ENCODE results near the gene SRGAP1.

Gene SRGAP1

GRCh38 chr12:64042911-64043310 lies 198.4 kb downstream of the SRGAP1 start:
- no peak for TF ChIP-seq CTCF (IDR thresholded peaks at IDR 0.05; ENCODE audit: insufficient read depth, missing control alignments)
- DNase-seq (ENCODE audit: insufficient read length, low spot score): no peak

GRCh38 chr12:64044191-64044590 lies 199.7 kb downstream of the SRGAP1 start:
- DNase-seq (ENCODE audit: insufficient read length, low spot score) (no peak), FAIRE-seq (no peak)
- no peak for TF ChIP-seq CTCF (IDR thresholded peaks at IDR 0.05; ENCODE audit: insufficient read depth, missing control alignments)

More at GRCh38 chr12:64042911-64043310, 198.4 kb downstream of the SRGAP1 start:
- FAIRE-seq: no peak

GRCh38 chr12:64051057-64051456 lies 206.6 kb downstream of the SRGAP1 start:
- TF ChIP-seq CTCF (IDR thresholded peaks at IDR 0.05; ENCODE audit: insufficient read depth, missing control alignments): no peak
- FAIRE-seq: no peak
- no peak for DNase-seq (ENCODE audit: insufficient read length, low spot score)

- FAIRE-seq (no peak), DNase-seq (ENCODE audit: insufficient read length, low spot score) (no peak)
- TF ChIP-seq CTCF (IDR thresholded peaks at IDR 0.05; ENCODE audit: insufficient read depth, missing control alignments): no peak
Measured at GRCh38 chr12:64053117-64053516, 208.6 kb downstream of the SRGAP1 start.

DNA sequence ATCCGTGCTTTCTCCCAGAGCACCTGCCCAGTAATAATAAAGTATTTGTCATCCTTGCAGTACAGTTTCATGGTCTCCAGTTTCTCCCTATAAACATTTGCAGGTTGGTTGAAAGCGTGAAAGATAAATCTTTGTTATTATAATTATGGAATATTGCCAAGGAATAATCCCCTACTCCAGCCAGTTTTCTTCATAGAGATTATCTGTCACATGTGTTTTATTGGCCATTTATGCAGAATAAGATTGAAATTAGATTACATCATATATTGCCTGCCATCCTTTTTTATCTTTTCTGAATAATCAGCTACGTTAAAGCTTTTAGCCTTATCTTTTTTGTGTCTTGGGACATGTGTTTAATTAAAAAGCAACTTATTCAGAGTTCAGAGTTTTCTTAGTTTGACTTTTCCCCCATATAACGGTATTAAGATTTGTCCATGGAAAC lies 209.6 kb downstream of the SRGAP1 start:
- DNase-seq (ENCODE audit: insufficient read length, low spot score) (no peak), FAIRE-seq (no peak)
- no peak for TF ChIP-seq CTCF (IDR thresholded peaks at IDR 0.05; ENCODE audit: insufficient read depth, missing control alignments)

- no peak for FAIRE-seq
- TF ChIP-seq CTCF (IDR thresholded peaks at IDR 0.05; ENCODE audit: insufficient read depth, missing control alignments): no peak
- DNase-seq (ENCODE audit: insufficient read length, low spot score): no peak
Measured at GRCh38 chr12:64056741-64057140, 212.2 kb downstream of the SRGAP1 start.

GRCh38 chr12:64057706-64058105 lies 213.2 kb downstream of the SRGAP1 start:
- FAIRE-seq: no peak
- no peak for DNase-seq (ENCODE audit: insufficient read length, low spot score)
- no peak for TF ChIP-seq CTCF (IDR thresholded peaks at IDR 0.05; ENCODE audit: insufficient read depth, missing control alignments)

Data from D721Med (cell line).